HepG2 (cell line): Measurements from ENCODE around the gene SETD1B. TPM values are rescaled to one million over a fixed set of nuclear protein-coding genes. Genes with fewer than 3 reads are reported as not detected.

ENCODE experiments used
- ATF4 ChIP-seq, 2 experiments: fragments of 450-650 bp in 1 of 2; sonication (generic) in 1 of 2; formaldehyde crosslinking; IDR thresholded peaks; 2 replicates each; pipeline versions ENCODE4 v1.5.0 to v1.8.0; 2020 to 2022; ENCODE audit warnings: mild to moderate bottlenecking in 1 of 2, missing genetic modification reagents in 1 of 2
- DNMT1 ChIP-seq: sonication (generic); formaldehyde crosslinking; IDR thresholded peaks from 2 replicates; pipeline ENCODE4 v1.5.1; 2020; ENCODE audit warnings: mild to moderate bottlenecking, missing genetic modification reagents
- DR1 ChIP-seq: sonication (generic); formaldehyde crosslinking; IDR thresholded peaks from 2 replicates; pipeline ENCODE4 v1.8.0; 2021; ENCODE audit warnings: mild to moderate bottlenecking, missing genetic modification reagents, inconsistent platforms
- FOXA3 ChIP-seq: IDR thresholded peaks from 2 replicates; pipeline ENCODE4 v1.6.1; 2016; ENCODE audit warnings: missing genetic modification reagents, missing compliant biosample characterization
- FOXO1 ChIP-seq: sonication (generic); formaldehyde crosslinking; IDR thresholded peaks from 2 replicates; pipeline ENCODE4 v1.4.0; 2020; ENCODE audit warnings: missing genetic modification reagents
- NPAS2 ChIP-seq: sonication (generic); formaldehyde crosslinking; IDR thresholded peaks from 2 replicates; pipeline ENCODE4 v1.8.0; 2022; ENCODE audit warnings: mild to moderate bottlenecking, missing genetic modification reagents, borderline replicate concordance
- PAXIP1 ChIP-seq: sonication (generic); formaldehyde crosslinking; conservative IDR thresholded peaks from 2 replicates; pipeline ENCODE4 v1.4.0; 2020; ENCODE audit warnings: mild to moderate bottlenecking, missing genetic modification reagents, moderate library complexity
- SAFB2 ChIP-seq: sonication (generic); formaldehyde crosslinking; IDR thresholded peaks from 2 replicates; pipeline ENCODE4 v1.5.1; 2020; ENCODE audit warnings: missing genetic modification reagents, low read depth, mild to moderate bottlenecking, borderline replicate concordance
- SALL1 ChIP-seq: sonication (generic); formaldehyde crosslinking; IDR thresholded peaks from 2 replicates; pipeline ENCODE4 v1.8.0; 2022; ENCODE audit warnings: mild to moderate bottlenecking, missing genetic modification reagents
- SUZ12 ChIP-seq: fragments of 150-350 bp; IDR thresholded peaks from 2 replicates; pipeline ENCODE4 v1.6.1; 2014; ENCODE audit warnings: low read depth, low read length
- SYNCRIP ChIP-seq: fragments of 200-400 bp; formaldehyde crosslinking; IDR thresholded peaks from 2 replicates; pipeline ENCODE4 v1.6.1; 2018; ENCODE audit warnings: mild to moderate bottlenecking, low read depth, low read length; ENCODE audit not compliant: insufficient read depth
- TARDBP ChIP-seq: sonication (generic); formaldehyde crosslinking; IDR thresholded peaks from 2 replicates; pipeline ENCODE4 v1.8.0; 2022; ENCODE audit warnings: mild to moderate bottlenecking, missing genetic modification reagents
- TRIM22 ChIP-seq: fragments of 450-650 bp; IDR thresholded peaks from 2 replicates; pipeline ENCODE4 v1.6.1; 2017
- ZEB1 ChIP-seq: IDR thresholded peaks from 2 replicates; pipeline ENCODE4 v1.6.1; 2012; ENCODE audit warnings: mild to moderate bottlenecking, low read depth, inconsistent platforms; ENCODE audit not compliant: insufficient replicate concordance
- ZMYM3 ChIP-seq: sonication (generic); formaldehyde crosslinking; IDR thresholded peaks from 2 replicates; pipeline ENCODE4 v1.5.1; 2020; ENCODE audit warnings: mild to moderate bottlenecking, missing genetic modification reagents
- ZNF280D ChIP-seq: sonication (generic); formaldehyde crosslinking; IDR thresholded peaks from 2 replicates; pipeline ENCODE4 v1.5.1; 2020; ENCODE audit warnings: mild to moderate bottlenecking, missing genetic modification reagents
- ZNF337 ChIP-seq: sonication (generic); formaldehyde crosslinking; IDR thresholded peaks from 2 replicates; pipeline ENCODE4 v1.5.1; 2020; ENCODE audit warnings: missing genetic modification reagents, low read depth, mild to moderate bottlenecking, borderline replicate concordance
- ZNF414 ChIP-seq: sonication (generic); formaldehyde crosslinking; IDR thresholded peaks from 2 replicates; pipeline ENCODE4 v1.5.0; 2020; ENCODE audit warnings: missing genetic modification reagents
- ZNF562 ChIP-seq: sonication (generic); formaldehyde crosslinking; IDR thresholded peaks from 2 replicates; pipeline ENCODE4 v1.8.0; 2022; ENCODE audit warnings: missing genetic modification reagents, borderline replicate concordance
- ZNF644 ChIP-seq: IDR thresholded peaks from 2 replicates; pipeline ENCODE4 v1.6.1; 2016; ENCODE audit warnings: low read depth
- ZNF670 ChIP-seq: sonication (generic); formaldehyde crosslinking; IDR thresholded peaks from 2 replicates; pipeline ENCODE4 v1.8.0; 2022; ENCODE audit warnings: mild to moderate bottlenecking, missing genetic modification reagents, borderline replicate concordance
- polyA plus RNA-seq, 8 experiments: library from polyadenylated mRNA; depleted of rRNA in 3 of 8; stranded (reverse) in 7 of 8; unstranded in 1 of 8; fragments of >200 nt; fragmentation: Illumina TruSeq in 4 of 8; extraction: Trizol in 4 of 8; gene quantifications; 2 replicates each; pipeline versions ENCODE4 v1.2.1 to v1.2.3, GENCODE V29; 2011 to 2016; ENCODE audit warnings: low read depth in 4 of 8, missing spikeins in 1 of 8, mixed read lengths in 1 of 8; ENCODE audit not compliant: insufficient read depth in 1 of 8
- total RNA-seq, 5 experiments: library from RNA; depleted of rRNA; stranded (reverse); fragments of >200 nt; fragmentation: Illumina TruSeq; extraction: Trizol; gene quantifications; 2 replicates each; pipeline ENCODE4 v1.2.3, GENCODE V29; 2016; ENCODE audit warnings: low read depth in 1 of 5

The SETD1B gene
- total and polyA plus RNA-seq, 2 of the 13 experiments (the other 11 are each of a cell fraction or from before 2014, with no cell fraction given), result 1.1 to 1.4 TPM

GRCh38 chr12:121860257-121860656, 56.4 kb downstream of the SETD1B start (continued):
- TF ChIP-seq ZNF562 (CRISPR knock-in tag) (no peak), ZNF337 (CRISPR knock-in tag) (no peak), SYNCRIP (no peak), ZMYM3 (CRISPR knock-in tag) (0 out of 2 replicates have a peak, but pooled peaks have one; percentile 21), SALL1 (CRISPR knock-in tag) (peak; percentile 55), FOXA3 (CRISPR knock-in tag) (peak; percentile 96), ZNF280D (CRISPR knock-in tag) (no peak), ZEB1 (no peak), SAFB2 (0 out of 2 replicates have a peak, but pooled peaks have one; percentile 47), DR1 (no peak; the same call in 1 of the 2 replicates), DNMT1 (CRISPR knock-in tag) (no peak), ZNF414 (CRISPR knock-in tag) (no peak), ATF4 (CRISPR knock-in tag; IDR thresholded peaks at IDR 0.05) (no peak), TARDBP (CRISPR knock-in tag) (no peak), ZNF670 (CRISPR knock-in tag) (no peak), NPAS2 (no peak), SUZ12 (no peak), TRIM22 (no peak), ZNF644 (CRISPR knock-in tag) (peak; percentile 39; the same call in 1 of the 2 replicates), PAXIP1 (CRISPR knock-in tag) (peak; percentile 53), FOXO1 (CRISPR knock-in tag) (peak; percentile 75)
